Measurements from ENCODE around the gene MAOB.

DNA sequence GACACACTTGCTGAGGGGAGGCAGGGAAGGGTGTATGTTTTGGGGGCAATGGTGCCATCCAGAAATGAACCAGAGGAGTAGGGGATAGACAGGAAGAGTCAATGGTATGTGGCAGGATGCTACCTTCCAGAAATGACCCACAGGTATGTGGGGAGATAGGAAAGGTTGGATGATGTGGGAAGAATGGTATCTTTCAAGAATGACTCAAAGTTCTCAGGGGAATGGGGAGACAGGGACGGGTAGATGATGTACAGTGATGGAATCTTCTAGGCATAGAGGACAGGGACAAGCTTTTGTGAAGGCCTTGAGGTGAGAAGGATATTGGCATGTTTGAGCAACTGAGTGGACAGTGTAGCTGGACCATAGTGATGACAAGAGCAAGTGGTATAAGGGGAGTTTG, 161.3 kb downstream of the MAOB start:
- TF ChIP-seq TAF1 (IDR thresholded peaks at IDR 0.05; ENCODE audit: borderline replicate concordance, low read depth, low read length) (no peak), POLR2AphosphoS5 (IDR thresholded peaks at IDR 0.05; ENCODE audit: low read depth, low read length) (no peak), POLR2A (IDR thresholded peaks at IDR 0.05; ENCODE audit: low read depth, low read length) (no peak)

Data from GM12892 (cell line).